GM18868 (cell line): Measurements from ENCODE around the gene CST1.
"Not testable (repeated sequence)": the region's sequence is repeated elsewhere in the genome, so short reads cannot be mapped to it uniquely, and the experiment has no call there.

Experiments used
- ATAC-seq: cut with Tn5 transposase; IDR thresholded peaks from one replicate; pipeline ENCODE4 v1.9.1; 2021; ENCODE audit warnings: mild to moderate bottlenecking, moderate library complexity; ENCODE audit not compliant: unreplicated experiment

The CST1 gene

DNA sequence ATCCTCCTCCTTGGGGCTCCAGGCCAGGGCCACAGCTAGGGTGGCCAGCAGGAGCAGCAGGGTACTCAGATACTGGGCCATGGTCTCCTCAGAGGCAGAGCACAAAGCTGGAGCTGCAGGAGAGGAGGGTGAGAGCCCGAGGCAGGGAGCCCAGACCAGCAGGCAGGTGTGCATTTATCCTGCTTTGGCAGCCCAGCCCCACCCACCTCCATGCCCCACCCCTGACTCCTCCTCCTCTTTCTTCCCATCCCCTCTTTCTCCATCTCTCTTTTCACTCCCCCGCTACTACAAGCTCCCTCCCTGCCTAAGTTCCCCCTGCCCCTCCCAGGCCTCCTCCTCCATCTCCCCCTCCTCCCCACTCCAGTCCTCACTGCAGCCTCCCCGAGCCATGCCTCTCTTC lies at the start of gene CST1:
CST1 (minus strand) TSS at position 150 of the 400 bp plus-strand sequence; CDS start at position 81, 69 bp downstream.
- ATAC-seq: not testable (repeated sequence)

GRCh38 chr20:23799216-23799847 lies 48.6 kb upstream of the CST1 start:
- ATAC-seq: peak; percentile 84

DNA sequence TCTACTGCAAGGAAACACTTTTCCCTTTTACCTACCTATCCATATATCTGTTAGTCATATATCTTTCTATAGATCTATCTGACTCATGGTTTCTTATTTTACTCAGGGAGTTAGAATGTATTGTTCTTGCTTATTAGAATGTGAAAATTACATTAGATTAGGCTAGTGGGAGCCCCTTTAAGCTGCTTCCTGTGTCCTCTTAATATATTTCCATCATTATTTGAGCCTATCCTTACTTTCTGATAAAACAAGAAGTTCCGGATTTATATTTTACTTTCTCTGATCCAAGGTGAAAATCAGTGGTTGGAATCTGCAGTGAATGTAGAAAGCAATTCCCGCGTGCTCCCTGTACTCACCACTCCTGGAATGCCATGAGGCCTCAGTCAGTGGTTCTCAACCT lies 44.8 kb upstream of the CST1 start:
- ATAC-seq: no peak

DNA sequence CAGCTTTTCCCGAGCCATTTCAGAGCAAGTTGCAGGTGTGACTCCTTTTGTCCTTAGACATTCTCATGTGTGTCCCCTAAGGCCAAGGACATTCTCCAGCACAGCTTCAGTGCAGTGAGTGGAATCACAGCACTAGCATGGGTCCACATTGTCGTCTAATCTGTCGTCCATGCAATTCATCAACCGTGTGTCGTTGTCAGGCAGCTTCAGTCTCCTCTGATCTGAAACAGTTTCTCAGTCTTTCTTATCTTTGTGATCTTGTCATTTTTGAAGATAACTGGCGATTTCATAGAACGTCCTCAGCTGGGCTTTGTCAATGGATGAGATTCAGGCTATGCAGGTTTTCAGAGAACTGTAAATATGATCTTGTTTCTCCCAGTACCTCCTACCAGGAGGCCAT lies 44.1 kb upstream of the CST1 start:
- ATAC-seq: no peak

DNA sequence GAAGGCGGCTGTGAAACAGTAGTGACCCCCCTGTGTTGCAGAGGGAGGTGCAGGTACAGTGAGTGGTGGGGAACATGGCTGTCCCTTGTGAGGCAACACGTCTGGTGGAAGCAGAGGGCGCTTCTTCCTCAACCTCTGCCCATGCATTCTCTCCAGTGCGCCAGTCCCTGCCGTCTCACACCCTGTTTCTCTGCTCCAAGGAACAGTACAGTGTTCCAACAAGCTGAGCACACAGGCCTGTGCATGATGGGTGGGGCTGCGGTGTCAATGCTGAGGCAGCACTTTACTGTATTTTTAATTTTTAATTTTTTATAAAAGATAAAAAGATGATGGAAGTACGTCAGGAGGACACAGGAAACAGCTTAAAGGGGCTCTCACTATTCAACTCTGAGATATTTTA lies 43.3 kb upstream of the CST1 start:
- no peak for ATAC-seq

DNA sequence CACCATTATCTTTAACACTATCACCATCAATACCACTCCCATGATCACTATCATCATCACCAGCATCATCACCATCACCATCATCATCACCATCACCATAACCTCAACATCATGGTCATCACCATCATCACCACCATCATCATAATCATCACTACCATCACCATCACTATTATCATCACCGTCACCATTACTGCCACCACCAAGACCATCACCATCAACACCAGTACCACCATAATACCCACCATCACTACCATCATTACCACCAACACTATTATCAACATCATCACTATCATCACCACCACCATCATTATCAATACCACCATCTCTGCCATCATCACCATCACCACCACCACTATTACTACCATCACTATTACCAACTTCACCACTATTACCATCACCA lies 32.7 kb upstream of the CST1 start:
- no peak for ATAC-seq

GRCh38 chr20:23782366-23782983 lies 31.7 kb upstream of the CST1 start:
- no peak for ATAC-seq

GRCh38 chr20:23778676-23779075 lies 27.9 kb upstream of the CST1 start:
- ATAC-seq: not testable (repeated sequence)

- not testable (repeated sequence) for ATAC-seq
These were observed 26.6 kb upstream of the CST1 start for GRCh38 chr20:23777380-23777779.

DNA sequence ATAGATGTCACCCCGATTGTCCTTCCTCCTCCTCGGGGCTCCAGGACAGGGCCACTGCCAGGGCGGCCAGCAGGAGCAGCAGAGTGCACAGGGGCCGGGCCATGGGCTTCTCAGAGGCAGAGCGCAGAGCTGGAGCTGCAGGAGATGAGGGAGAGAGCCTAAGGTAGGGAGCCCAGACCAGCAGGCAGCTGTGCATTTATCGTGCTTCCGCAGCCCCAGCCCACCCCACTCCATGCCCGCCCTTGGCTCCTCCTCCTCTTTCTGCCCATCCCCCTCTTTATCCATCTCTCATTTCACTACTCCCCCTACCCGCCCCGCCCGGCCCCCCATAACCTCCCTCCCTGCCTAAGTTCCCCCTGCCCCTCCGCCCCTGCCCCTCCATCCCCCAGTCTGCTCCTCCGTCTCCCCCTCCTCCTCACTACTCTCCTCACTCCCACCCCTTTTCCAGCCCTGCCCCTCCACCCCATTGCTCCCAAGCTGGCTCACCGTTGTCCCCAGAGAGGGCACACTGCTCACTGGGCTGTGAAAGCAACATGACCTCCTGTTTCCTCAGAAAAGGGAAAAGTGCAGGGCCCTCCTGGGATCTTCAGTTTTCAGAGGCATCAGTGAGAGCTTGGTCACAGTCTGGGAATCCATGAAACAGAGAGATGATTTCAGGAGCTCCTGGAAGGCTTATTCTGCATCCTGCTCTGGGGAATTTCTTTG lies 25.5 kb upstream of the CST1 start:
- ATAC-seq: no peak

GRCh38 chr20:23774081-23774480 lies 23.3 kb upstream of the CST1 start:
- no peak for ATAC-seq

GRCh38 chr20:23773579-23773978 lies 22.8 kb upstream of the CST1 start:
- no peak for ATAC-seq

- ATAC-seq: no peak
These were observed 22.4 kb upstream of the CST1 start for GRCh38 chr20:23773127-23773526.

DNA sequence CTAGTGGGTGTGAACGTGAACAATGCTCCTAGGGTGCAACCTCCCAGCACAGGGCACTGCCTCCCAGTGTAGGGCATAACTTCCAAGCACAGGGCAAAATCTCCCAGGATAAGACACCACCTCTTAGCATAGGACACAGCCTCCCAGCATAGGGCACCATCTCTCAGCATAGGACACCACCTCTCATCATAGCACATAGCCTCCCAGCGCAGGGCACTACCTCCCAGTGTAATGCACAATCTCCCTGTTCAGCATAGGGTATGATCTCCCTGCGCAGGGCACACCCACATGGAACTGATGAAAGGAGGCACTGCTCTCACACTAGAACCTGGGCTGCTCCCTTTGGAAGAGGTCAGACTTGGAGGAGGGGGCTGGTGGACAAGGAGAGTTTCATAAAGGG lies 21.3 kb upstream of the CST1 start:
- no peak for ATAC-seq

DNA sequence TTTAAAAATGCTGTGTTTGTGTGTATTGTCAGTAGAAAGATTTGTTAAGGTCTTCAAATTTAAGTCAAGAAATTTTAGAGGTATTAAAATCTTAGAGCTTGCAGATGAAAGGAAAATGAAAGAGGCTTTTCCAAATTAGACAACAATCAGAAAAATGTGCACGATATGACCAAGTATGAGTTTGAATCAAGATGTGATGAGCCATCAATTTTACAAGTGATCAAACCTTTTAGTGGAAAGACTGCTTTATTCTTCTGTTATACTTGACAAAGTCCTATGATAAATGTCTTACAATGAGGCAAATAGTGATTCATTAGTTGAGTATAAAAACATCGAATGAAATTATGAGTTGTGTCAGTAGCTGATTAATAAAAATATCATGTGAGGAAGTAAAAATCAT lies 19.6 kb upstream of the CST1 start:
- ATAC-seq: no peak

- not testable (repeated sequence) for ATAC-seq
These were observed 17.8 kb upstream of the CST1 start for GRCh38 chr20:23768520-23768919.

- no peak for ATAC-seq
These were observed 15.8 kb upstream of the CST1 start for GRCh38 chr20:23766531-23766930.

GRCh38 chr20:23765578-23765977 lies 14.8 kb upstream of the CST1 start:
- ATAC-seq: no peak

GRCh38 chr20:23764630-23765029 lies 13.9 kb upstream of the CST1 start:
- not testable (repeated sequence) for ATAC-seq

- no peak for ATAC-seq
These were observed 12.6 kb upstream of the CST1 start for GRCh38 chr20:23763345-23763744.

DNA sequence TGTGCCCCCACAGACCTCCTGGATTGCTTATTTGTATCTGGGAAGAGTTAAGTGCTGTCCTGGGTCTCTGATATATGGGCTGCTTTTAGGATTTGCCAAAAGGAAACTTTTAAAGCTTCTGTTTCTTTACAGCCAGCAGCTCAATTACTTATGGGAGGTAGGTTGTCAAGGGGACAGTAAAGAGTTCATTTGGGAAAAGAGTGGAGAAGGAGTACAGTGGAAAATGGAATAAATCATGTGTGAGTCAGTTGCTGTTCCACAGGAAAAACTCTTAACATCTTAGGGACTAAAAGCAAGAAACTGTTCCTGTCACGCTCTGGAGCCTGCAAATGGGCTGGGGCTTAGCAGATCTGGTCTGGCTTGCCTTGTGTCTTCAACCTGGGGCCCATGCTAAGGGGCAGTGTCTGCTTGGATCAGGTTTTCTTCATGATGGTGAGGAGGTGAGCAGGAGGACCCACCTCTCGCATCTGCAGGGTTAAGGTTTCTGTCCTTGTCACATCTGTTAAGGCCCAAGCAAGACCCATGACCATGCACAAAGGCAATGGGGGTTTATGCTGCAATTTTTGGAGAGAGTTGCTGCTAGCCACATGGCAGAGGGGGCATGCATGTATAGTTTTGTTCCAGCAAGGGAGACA lies 8.7 kb upstream of the CST1 start:
- ATAC-seq: no peak

DNA sequence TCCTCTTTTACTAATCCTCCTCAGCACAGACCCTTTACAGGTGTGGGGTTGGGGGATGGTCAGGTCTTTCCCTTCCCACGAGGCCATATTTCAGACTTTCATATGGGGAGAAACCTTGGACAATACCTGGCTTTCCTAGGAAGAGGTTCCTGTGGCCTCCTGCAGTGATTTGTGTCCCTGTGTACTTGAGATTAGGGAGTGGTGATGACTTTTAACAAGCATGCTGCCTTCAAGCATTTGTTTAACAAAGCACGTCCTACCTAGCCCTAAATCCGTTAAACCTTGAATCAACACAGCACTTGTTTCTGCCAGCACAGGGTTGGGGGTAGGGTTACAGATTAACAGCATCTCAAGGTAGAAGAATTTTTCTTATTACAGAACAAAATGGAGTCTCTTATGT lies 6.1 kb upstream of the CST1 start:
- ATAC-seq: not testable (repeated sequence)
